Brain microvascular endothelial cell (primary cell): ENCODE data around the gene MFNG.
"Not testable (repeated sequence)": the region's sequence is repeated elsewhere in the genome, so short reads cannot be mapped to it uniquely, and the experiment has no call there.

Source experiments
- DNase-seq: peaks from one replicate; pipeline ENCODE4 v3.0.0-alpha.2; 2020
- H3K27ac ChIP-seq: fragments of 250-450 bp; sonication (Bioruptor Pico); 2 replicates; pipeline ENCODE4 v1.5.1; 2020; ENCODE audit warnings: mild to moderate bottlenecking, moderate library complexity
- H3K27me3 ChIP-seq: fragments of 250-450 bp; sonication (Bioruptor Pico); replicated peaks from 2 replicates; pipeline ENCODE4 v1.5.1; 2020; ENCODE audit warnings: mild to moderate bottlenecking
- H3K36me3 ChIP-seq: fragments of 250-450 bp; sonication (Bioruptor Pico); replicated peaks from 2 replicates; pipeline ENCODE4 v1.5.1; 2020; ENCODE audit warnings: mild to moderate bottlenecking
- H3K4me3 ChIP-seq: 2 replicates; pipeline ENCODE4 v1.5.1; 2011; ENCODE audit warnings: low read depth, mild to moderate bottlenecking, control low read depth, low read length, moderate library complexity
- CTCF ChIP-seq: IDR thresholded peaks from 2 replicates; pipeline ENCODE4 v1.5.1; 2011; ENCODE audit warnings: low read depth, mild to moderate bottlenecking, moderate library complexity, low read length, control low read depth, inconsistent platforms; ENCODE audit errors: missing control alignments
- in situ Hi-C: cut with HindIII; loops from 2 replicates; pipeline ENCODE4 v1.10.0; 2017; ENCODE audit warnings: low sequenced_read_pairs, low pct_ligation_motif_present

MFNG gene

GRCh38 chr22:37486224-37486845, at the start of gene MFNG:
MFNG (minus strand) TSS chr22:37486384; CDS start chr22:37486177, 207 bp downstream.
- Histone ChIP-seq H3K27me3 (no peaks in the 10 kb centered on the region), H3K36me3 (peaks cover 4% of the 10 kb centered on the region), H3K4me3 (no peak within 1 kb of the TSS), H3K27ac (no peak within 1 kb of the TSS)
- DNase-seq = no peak
- in situ Hi-C loops = no loop called here
- peak; percentile 4 for TF ChIP-seq CTCF

GRCh38 chr22:37535159-37535558, 49.0 kb upstream of the MFNG start:
- in situ Hi-C loops = no loop called here
- no peak overlapping the region for H3K27ac ChIP-seq

GRCh38 chr22:37534445-37534844, 48.3 kb upstream of the MFNG start:
- TF ChIP-seq CTCF = no peak
- no peak overlapping the region for H3K27ac ChIP-seq
- no peaks in the 10 kb centered on the region for H3K36me3 ChIP-seq
- no peak for DNase-seq
- no peak overlapping the region for H3K4me3 ChIP-seq
- no peaks in the 10 kb centered on the region for H3K27me3 ChIP-seq
- in situ Hi-C loops = no loop called here

More at GRCh38 chr22:37535159-37535558, 49.0 kb upstream of the MFNG start:
- no peak overlapping the region for H3K4me3 ChIP-seq
- H3K36me3 ChIP-seq = no peaks in the 10 kb centered on the region
- no peaks in the 10 kb centered on the region for H3K27me3 ChIP-seq
- TF ChIP-seq CTCF = no peak
- DNase-seq = no peak

GRCh38 chr22:37533995-37534394, 47.8 kb upstream of the MFNG start:
- TF ChIP-seq CTCF = no peak
- in situ Hi-C loops = no loop called here
- peak; percentile 74 for DNase-seq
- no peaks in the 10 kb centered on the region for H3K27me3 ChIP-seq
- H3K36me3 ChIP-seq = no peaks in the 10 kb centered on the region
- H3K27ac ChIP-seq = peak overlapping the region; percentile 49
- no peak overlapping the region for H3K4me3 ChIP-seq

- in situ Hi-C loops = no loop called here
- no peak overlapping the region for H3K27ac ChIP-seq
- no peak for DNase-seq
- H3K4me3 ChIP-seq = no peak overlapping the region
- H3K36me3 ChIP-seq = no peaks in the 10 kb centered on the region
- H3K27me3 ChIP-seq = no peaks in the 10 kb centered on the region
- no peak for TF ChIP-seq CTCF
These were observed 43.6 kb upstream of the MFNG start for GRCh38 chr22:37529652-37530345.

- H3K27me3 ChIP-seq, in situ Hi-C loops, DNase-seq, H3K4me3 ChIP-seq, H3K36me3 ChIP-seq, H3K27ac ChIP-seq: not testable (repeated sequence)
These were observed 41.8 kb upstream of the MFNG start for GRCh38 chr22:37527952-37528351.

- in situ Hi-C loops, DNase-seq, H3K27ac ChIP-seq, H3K36me3 ChIP-seq, H3K27me3 ChIP-seq, H3K4me3 ChIP-seq: not testable (repeated sequence)
These were observed 41.0 kb upstream of the MFNG start for GRCh38 chr22:37527081-37527752.
